HG03575 (cell line): ENCODE measurements around the gene COL6A3.

Source experiments
- ATAC-seq: cut with Tn5 transposase; IDR thresholded peaks from one replicate; pipeline ENCODE4 v1.9.1; 2021; ENCODE audit not compliant: unreplicated experiment, insufficient number of reproducible peaks, low FRiP score; ENCODE audit errors: extremely low read depth

COL6A3 gene

DNA sequence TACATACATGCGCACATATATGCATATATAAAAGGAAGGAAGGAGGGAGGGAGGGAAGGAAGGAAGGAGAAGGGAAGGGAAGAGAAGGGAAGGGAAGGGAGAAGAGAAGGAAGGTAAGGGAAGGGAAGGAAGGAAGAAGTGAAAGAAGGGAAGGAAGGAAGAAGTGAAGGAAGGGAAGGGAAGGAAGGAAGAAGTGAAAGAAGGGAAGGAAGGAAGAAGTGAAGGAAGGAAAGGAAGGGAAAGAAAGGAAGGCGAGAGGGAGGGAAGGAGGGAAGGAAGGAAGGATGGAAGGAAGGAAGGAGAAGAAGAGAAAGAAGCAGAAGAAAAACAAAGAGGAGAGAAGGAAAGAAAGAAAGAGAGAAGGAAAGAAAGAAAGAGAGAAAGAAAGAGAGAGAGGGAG lies 16.9 kb downstream of the COL6A3 start:
- no peak for ATAC-seq

GRCh38 chr2:237393523-237393922 lies 20.4 kb downstream of the COL6A3 start:
- ATAC-seq = no peak

DNA sequence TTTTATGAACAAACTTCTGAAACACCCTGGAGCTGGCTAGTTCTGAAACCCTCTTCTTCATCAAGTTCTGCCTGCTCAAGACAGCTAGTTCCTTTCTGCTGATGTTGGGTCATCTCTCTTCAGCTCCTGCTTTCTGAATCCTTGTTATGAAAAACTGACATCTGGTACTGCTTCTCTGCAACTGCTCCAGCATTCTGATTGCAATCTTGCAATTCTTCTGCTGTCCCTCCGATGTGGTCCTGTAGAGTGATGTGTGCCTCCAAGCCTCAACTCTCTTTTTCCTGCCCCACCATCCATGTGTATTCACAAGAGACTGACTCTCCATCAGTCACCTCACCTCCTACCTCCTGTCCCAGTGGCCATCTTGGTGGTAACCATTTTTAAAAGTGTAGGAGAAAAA lies 21.8 kb downstream of the COL6A3 start:
- no peak for ATAC-seq

DNA sequence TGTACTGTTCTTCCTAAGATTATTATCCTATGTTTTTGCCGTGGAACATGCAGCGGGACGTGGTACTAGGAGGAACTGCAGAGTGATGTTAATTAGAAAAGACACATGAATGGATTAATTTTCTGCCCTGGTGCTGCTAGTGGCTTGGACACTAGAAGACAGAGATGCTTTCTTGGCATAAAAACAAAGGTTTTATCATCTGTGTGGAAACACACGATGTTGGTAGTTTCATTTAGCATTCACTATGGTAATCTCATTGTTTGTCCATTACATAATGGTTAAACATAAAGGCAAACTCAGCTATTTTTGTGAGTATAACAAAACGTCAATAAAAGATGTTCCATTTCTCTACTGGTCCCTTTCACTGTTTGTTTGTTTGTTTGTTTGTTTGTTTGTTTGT lies 22.8 kb downstream of the COL6A3 start:
- ATAC-seq = no peak

GRCh38 chr2:237390235-237390634 lies 23.7 kb downstream of the COL6A3 start:
- ATAC-seq = no peak

GRCh38 chr2:237389831-237390230 lies 24.1 kb downstream of the COL6A3 start:
- no peak for ATAC-seq

DNA sequence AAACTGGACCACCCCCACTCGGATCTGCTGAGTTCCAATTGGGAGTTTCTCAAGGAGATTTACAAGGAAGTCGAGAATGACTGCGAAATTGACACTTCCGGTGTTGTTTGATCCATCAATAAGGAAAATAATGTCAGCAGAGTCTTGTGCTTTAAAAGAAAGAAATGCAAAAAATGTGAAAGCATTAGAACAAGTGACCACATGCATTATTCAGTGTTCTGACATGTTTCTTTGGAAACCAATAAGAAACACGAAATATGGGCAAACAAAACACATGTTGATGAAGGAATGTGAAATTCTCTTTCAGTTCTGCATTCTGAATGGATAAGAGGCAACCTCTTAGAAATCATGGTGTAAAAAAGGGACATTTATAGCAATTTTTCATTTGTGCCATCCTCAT lies 25.9 kb downstream of the COL6A3 start:
- ATAC-seq = no peak

DNA sequence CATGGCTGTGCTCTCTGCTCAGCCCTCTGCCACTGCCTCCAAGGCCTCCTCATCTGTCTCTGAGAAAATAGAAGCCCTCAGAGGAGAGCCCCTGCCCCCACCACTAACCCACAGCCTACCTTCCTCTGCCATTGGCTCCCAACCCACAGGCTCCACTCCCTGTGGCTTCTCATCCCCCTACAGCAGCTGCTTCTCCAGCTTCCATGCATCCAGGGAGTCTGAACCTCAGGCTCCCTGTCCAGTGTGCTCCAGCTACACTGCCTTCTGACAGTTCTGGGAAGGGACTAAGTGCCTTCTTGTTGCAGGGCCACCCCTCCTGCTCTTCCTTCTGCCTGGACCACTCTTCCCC lies 29.3 kb downstream of the COL6A3 start:
- ATAC-seq = no peak

DNA sequence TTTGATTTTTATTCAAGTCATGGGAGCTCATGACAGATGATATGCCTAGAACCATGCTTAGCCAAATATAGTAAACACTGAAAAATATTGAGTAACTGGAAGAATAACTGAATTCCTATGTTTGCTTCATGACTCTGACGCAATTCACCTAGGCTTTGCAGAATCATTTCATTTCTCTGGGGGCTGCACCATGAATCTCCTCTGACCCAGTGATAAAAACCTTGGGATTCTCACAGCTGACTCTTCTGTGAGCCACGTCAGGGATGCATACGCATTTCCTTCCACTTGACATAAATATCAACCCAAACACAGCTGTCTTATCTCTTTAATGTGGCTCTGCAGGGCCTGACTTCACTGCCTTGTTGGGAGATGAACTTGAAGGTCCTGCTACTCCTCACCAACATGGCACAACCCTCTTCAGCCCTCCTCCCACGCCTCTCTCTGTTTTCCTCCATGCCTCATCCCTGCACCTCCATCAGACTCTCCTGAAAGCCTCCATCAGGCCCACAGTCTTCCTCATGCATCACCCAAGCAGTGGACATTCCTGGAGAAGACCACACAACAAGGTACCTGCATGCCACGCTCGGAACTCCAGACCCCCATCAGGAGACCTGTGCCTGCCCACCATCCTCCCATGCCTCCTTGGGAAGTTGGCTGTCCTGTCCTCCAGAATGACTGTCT lies 29.8 kb downstream of the COL6A3 start:
- ATAC-seq = no peak

- no peak for ATAC-seq
These were observed 33.2 kb downstream of the COL6A3 start for GRCh38 chr2:237380768-237381167.

GRCh38 chr2:237379636-237380035 lies 34.3 kb downstream of the COL6A3 start:
- ATAC-seq = no peak

- no peak for ATAC-seq
These were observed 35.3 kb downstream of the COL6A3 start for GRCh38 chr2:237378650-237379049.

GRCh38 chr2:237374284-237375060 lies 39.5 kb downstream of the COL6A3 start:
- ATAC-seq = no peak

DNA sequence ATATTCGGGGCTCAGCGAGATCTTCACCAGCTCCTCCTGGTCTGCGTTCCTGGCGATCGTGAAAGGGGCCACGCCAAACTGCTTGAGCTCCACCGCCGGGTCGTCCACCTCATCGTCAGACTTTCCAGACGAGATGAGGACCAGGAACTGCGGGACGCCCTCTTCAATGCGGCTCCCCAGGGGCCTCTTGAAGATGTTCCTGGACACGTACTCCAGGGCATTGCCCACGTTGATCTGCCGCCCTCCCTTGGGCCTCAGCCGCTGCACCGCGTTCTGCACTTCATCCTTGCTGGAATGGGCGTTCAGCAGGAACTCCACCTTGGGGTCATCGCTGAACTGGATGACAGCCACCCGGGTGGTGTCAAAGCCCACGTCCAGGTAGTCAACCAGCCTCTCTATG lies 42.1 kb downstream of the COL6A3 start:
- ATAC-seq = no peak

GRCh38 chr2:237365671-237366070 lies 48.3 kb downstream of the COL6A3 start:
- no peak for ATAC-seq

- ATAC-seq = no peak
These were observed 49.3 kb downstream of the COL6A3 start for GRCh38 chr2:237364655-237365054.

GRCh38 chr2:237361194-237362004 lies 52.6 kb downstream of the COL6A3 start:
- ATAC-seq = no peak

DNA sequence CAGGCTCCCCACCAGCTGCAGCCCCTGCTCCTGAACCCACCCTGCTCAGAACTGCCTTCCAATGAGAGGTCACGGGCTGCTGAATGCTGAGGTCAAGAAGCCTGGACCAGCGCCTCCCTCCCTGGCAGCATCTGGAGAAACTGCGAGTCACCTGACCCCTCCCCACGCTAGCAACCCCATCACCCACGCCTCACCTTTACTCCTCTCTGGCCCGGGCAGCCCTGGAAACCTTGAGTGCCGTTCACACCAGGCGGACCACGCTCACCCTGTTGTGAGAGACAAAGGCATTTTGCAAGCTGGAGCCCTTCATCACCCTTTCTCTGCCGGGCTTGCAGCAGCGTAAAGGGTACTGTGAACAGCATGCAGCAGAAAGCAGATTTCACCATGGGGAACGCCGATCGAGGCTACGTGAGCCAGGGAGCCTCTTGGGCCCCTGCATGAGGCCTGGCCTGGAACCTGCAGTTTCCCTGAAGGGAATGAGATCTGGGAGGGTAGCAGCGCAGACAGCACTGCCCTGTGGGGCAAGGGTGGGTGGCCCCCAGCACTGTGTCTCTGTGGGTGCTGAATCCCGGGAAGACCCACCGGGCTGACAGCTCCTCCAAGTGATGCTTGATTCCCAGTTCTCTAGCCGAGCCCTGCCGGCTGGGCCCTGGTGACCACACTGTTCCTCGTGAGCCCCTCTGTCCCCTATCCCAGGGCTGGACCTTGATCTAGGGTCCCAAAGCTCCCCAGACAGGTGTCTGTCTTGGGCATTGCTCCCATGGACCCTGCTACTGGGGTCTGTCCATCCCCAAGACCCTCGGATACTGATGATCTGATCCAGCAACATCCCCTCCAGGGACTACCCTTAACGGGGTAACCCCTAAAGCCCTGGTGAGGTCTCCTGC lies 53.8 kb downstream of the COL6A3 start:
- ATAC-seq = no peak

GRCh38 chr2:237359518-237359840 lies 54.5 kb downstream of the COL6A3 start:
- no peak for ATAC-seq
